EH (cell line): ENCODE results near the gene PMPCB.
A peak's percentile ranks its signal among the peaks of the same experiment; 100 is the strongest.
"Not testable (repeated sequence)": the region's sequence is repeated elsewhere in the genome, so short reads cannot be mapped to it uniquely, and the experiment has no call there.

ENCODE experiments used
- DNase-seq: peaks from one replicate; pipeline ENCODE4 v3.0.0-alpha.2; 2015; ENCODE audit warnings: low read depth

Gene PMPCB

GRCh38 chr7:103296901-103297836, at the start of gene PMPCB:
TSS of gene PMPCB (plus strand) at chr7:103297435. CDS start at chr7:103297460, 25 bp downstream.
- peak; percentile 92 for DNase-seq

- not testable (repeated sequence) for DNase-seq
Measured at GRCh38 chr7:103253699-103254506, 43.3 kb upstream of the PMPCB start.

- DNase-seq: not testable (repeated sequence)
Measured at GRCh38 chr7:103264054-103264453, 33.2 kb upstream of the PMPCB start.

GRCh38 chr7:103266229-103266628, 31.0 kb upstream of the PMPCB start:
- DNase-seq: not testable (repeated sequence)

- DNase-seq: not testable (repeated sequence)
Measured at GRCh38 chr7:103273374-103273773, 23.9 kb upstream of the PMPCB start.

- not testable (repeated sequence) for DNase-seq
Measured at GRCh38 chr7:103274867-103275266, 22.4 kb upstream of the PMPCB start.

- not testable (repeated sequence) for DNase-seq
Measured at GRCh38 chr7:103278195-103278594, 19.0 kb upstream of the PMPCB start.

GRCh38 chr7:103279636-103279962, 17.6 kb upstream of the PMPCB start:
- DNase-seq: peak; percentile 22

GRCh38 chr7:103279963-103280802, 17.1 kb upstream of the PMPCB start:
- DNase-seq: peak; percentile 71

GRCh38 chr7:103280803-103281155, 16.5 kb upstream of the PMPCB start:
- not testable (repeated sequence) for DNase-seq

- not testable (repeated sequence) for DNase-seq
Measured at GRCh38 chr7:103282802-103283427, 14.3 kb upstream of the PMPCB start.

- DNase-seq: no peak
Measured at GRCh38 chr7:103292122-103292521, 5.1 kb upstream of the PMPCB start.

GRCh38 chr7:103293526-103293925, 3.7 kb upstream of the PMPCB start:
- DNase-seq: no peak

- no peak for DNase-seq
Measured at GRCh38 chr7:103297837-103298179, 573 bp downstream of the PMPCB start.

- no peak for DNase-seq
Measured at GRCh38 chr7:103299660-103300059, 2.4 kb downstream of the PMPCB start.

GRCh38 chr7:103301441-103301840, 4.2 kb downstream of the PMPCB start:
- DNase-seq: no peak

GRCh38 chr7:103307503-103308231, 10.4 kb downstream of the PMPCB start:
- DNase-seq: no peak

GRCh38 chr7:103314852-103315251, 17.6 kb downstream of the PMPCB start:
- DNase-seq: no peak

- no peak for DNase-seq
Measured at GRCh38 chr7:103316380-103316941, 19.2 kb downstream of the PMPCB start.

- DNase-seq: no peak
Measured at GRCh38 chr7:103317009-103317408, 19.8 kb downstream of the PMPCB start.

- no peak for DNase-seq
Measured at GRCh38 chr7:103325744-103326143, 28.5 kb downstream of the PMPCB start.
